ENCODE measurements around the gene PLXNA2. TPM values are rescaled to one million over a fixed set of nuclear protein-coding genes. Genes with fewer than 3 reads are reported as not detected.

PLXNA2 gene
- total RNA-seq, 1 experiment from 2014 or later, result 0.89 TPM

- Histone ChIP-seq H3K4me1 (ENCODE audit: control insufficient read depth in 1 of 2, insufficient read depth in 2 of 2, low read length in 2 of 2) (no peaks in the 10 kb centered on the region), H3K36me3 (ENCODE audit: control insufficient read depth in 1 of 2, insufficient read depth in 2 of 2, low read length in 2 of 2) (no peaks in the 10 kb centered on the region), H3K27me3 (ENCODE audit: insufficient read depth, low read length) (peaks cover 11% of the 10 kb centered on the region; the same call in 1 of the 2 replicates), H4K20me1 (ENCODE audit: insufficient read depth) (no peaks in the 10 kb centered on the region), H3K79me2 (ENCODE audit: insufficient read depth, low read length) (no peaks in the 10 kb centered on the region), H3K4me3 (replicated peaks in 1 of 2; ENCODE audit: low read depth in 1 of 2, low read length in 2 of 2) (no peak overlapping the region), H3K9ac (ENCODE audit: low read length) (no peak overlapping the region), H3K9me3 (ENCODE audit: control insufficient read depth in 1 of 2, insufficient read depth in 1 of 2, low read depth in 1 of 2, low read length in 2 of 2) (no peaks in the 10 kb centered on the region), H3K4me2 (ENCODE audit: low read length) (no peak overlapping the region), H3K9me2 (ENCODE audit: insufficient read depth) (no peaks in the 10 kb centered on the region), H3K27ac (ENCODE audit: low read depth, low read length) (no peak overlapping the region), H2AFZ (ENCODE audit: low read depth, low read length, poor library complexity, severe bottlenecking) (no peak overlapping the region)
- RAD21 ChIA-PET (ENCODE audit: low non-redundant PET in 1 of 2, low total read pairs in 2 of 2, uncharacterized antibody in 2 of 2, unreplicated experiment in 2 of 2), result no interaction called here
- TF ChIP-seq SIN3A (IDR thresholded peaks at IDR 0.05; ENCODE audit: low read depth), result no peak
- no peak for TF ChIP-seq ZFX (IDR thresholded peaks at IDR 0.05)
- TF ChIP-seq RAD21 (IDR thresholded peaks at IDR 0.05; ENCODE audit: low read depth), result no peak
- TF ChIP-seq YY1 (IDR thresholded peaks at IDR 0.05; ENCODE audit: extremely low read depth, insufficient replicate concordance, low read depth, low read length), result no peak
- TF ChIP-seq CEBPB (IDR thresholded peaks at IDR 0.05; ENCODE audit: low read depth), result no peak
- TF ChIP-seq CBX3 (IDR thresholded peaks at IDR 0.05; ENCODE audit: low read depth), result no peak
- no peak for TF ChIP-seq REST (IDR thresholded peaks at IDR 0.05; ENCODE audit: low read depth)
- TF ChIP-seq, protein P1, sequence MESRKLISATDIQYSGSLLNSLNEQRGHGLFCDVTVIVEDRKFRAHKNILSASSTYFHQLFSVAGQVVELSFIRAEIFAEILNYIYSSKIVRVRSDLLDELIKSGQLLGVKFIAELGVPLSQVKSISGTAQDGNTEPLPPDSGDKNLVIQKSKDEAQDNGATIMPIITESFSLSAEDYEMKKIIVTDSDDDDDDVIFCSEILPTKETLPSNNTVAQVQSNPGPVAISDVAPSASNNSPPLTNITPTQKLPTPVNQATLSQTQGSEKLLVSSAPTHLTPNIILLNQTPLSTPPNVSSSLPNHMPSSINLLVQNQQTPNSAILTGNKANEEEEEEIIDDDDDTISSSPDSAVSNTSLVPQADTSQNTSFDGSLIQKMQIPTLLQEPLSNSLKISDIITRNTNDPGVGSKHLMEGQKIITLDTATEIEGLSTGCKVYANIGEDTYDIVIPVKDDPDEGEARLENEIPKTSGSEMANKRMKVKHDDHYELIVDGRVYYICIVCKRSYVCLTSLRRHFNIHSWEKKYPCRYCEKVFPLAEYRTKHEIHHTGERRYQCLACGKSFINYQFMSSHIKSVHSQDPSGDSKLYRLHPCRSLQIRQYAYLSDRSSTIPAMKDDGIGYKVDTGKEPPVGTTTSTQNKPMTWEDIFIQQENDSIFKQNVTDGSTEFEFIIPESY (IDR thresholded peaks at IDR 0.05; ENCODE audit: extremely low read depth, insufficient replicate concordance, low read length), result no peak
- TF ChIP-seq TCF7L2 (IDR thresholded peaks at IDR 0.05; ENCODE audit: borderline replicate concordance, extremely low read depth, insufficient read depth, insufficient read length), result no peak
- no peak for TF ChIP-seq ATF3 (IDR thresholded peaks at IDR 0.05)
- no peak for TF ChIP-seq EGR1 (IDR thresholded peaks at IDR 0.05; ENCODE audit: low read depth)
- no peak for TF ChIP-seq POLR2AphosphoS5 (IDR thresholded peaks at IDR 0.05; ENCODE audit: low read depth, low read length)
- TF ChIP-seq POLR2A (IDR thresholded peaks at IDR 0.05; ENCODE audit: borderline replicate concordance, extremely low read depth, insufficient read depth, insufficient read length), result no peak
- TF ChIP-seq FOSL1 (IDR thresholded peaks at IDR 0.05; ENCODE audit: low read depth), result no peak
- TF ChIP-seq, protein P2, sequence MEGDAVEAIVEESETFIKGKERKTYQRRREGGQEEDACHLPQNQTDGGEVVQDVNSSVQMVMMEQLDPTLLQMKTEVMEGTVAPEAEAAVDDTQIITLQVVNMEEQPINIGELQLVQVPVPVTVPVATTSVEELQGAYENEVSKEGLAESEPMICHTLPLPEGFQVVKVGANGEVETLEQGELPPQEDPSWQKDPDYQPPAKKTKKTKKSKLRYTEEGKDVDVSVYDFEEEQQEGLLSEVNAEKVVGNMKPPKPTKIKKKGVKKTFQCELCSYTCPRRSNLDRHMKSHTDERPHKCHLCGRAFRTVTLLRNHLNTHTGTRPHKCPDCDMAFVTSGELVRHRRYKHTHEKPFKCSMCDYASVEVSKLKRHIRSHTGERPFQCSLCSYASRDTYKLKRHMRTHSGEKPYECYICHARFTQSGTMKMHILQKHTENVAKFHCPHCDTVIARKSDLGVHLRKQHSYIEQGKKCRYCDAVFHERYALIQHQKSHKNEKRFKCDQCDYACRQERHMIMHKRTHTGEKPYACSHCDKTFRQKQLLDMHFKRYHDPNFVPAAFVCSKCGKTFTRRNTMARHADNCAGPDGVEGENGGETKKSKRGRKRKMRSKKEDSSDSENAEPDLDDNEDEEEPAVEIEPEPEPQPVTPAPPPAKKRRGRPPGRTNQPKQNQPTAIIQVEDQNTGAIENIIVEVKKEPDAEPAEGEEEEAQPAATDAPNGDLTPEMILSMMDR (IDR thresholded peaks at IDR 0.05 in 2 of 3, conservative IDR thresholded peaks at IDR 0.05 in 1 of 3; ENCODE audit: borderline replicate concordance in 1 of 3, insufficient read depth in 1 of 3, low read depth in 2 of 3, low read length in 2 of 3), result no peak
- no TSS peak for BruUV-seq (replicated peaks)
- POLR2A ChIA-PET, result no interaction called here
- ATAC-seq (no peak), DNase-seq (ENCODE audit: low read depth, low spot score) (no peak)
- intact Hi-C loops (cut with micrococcal nuclease), result no loop called here
- CTCF ChIA-PET, result interaction anchor here (0.9 kb wide), 1 partner anchor 11 kb away, joined by 4 read pairs; no protein-coding TSS in a partner anchor
Observed at GRCh38 chr1:207987164-207987563, 257.0 kb downstream of the PLXNA2 start.

Measured in HCT116 (cell line).